ENCODE results near the gene ZBTB20.

DNA sequence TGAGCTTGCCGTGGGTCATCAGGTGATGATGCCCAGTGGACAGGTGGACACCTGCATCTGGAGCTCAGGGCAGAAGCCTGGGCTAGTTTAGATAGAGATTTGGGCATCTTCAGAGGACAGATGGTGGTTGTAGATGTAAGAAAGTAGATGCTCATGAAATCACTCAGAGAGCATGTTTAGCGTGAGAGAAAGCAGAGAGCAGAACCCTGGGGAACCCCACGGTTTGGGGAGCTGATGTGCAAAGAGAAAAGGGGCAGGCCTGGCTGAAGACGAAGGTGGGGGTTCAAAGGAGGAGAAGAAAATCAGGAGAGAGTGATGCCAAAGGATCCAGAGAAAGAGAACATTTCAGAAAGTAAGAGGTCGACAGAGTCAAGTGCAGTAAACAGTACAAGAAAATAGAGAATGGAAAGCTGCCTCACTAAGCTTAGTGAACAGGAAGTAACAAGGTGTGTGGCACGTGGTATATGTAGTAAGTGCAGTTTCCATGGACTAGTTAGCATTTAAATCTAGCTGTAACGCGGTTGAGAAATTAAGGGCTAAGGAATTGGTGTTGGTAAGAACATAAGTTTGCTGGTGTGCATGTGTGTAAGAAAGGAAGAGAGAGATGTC, 839.8 kb downstream of the ZBTB20 start:
- TF ChIP-seq, protein P1, sequence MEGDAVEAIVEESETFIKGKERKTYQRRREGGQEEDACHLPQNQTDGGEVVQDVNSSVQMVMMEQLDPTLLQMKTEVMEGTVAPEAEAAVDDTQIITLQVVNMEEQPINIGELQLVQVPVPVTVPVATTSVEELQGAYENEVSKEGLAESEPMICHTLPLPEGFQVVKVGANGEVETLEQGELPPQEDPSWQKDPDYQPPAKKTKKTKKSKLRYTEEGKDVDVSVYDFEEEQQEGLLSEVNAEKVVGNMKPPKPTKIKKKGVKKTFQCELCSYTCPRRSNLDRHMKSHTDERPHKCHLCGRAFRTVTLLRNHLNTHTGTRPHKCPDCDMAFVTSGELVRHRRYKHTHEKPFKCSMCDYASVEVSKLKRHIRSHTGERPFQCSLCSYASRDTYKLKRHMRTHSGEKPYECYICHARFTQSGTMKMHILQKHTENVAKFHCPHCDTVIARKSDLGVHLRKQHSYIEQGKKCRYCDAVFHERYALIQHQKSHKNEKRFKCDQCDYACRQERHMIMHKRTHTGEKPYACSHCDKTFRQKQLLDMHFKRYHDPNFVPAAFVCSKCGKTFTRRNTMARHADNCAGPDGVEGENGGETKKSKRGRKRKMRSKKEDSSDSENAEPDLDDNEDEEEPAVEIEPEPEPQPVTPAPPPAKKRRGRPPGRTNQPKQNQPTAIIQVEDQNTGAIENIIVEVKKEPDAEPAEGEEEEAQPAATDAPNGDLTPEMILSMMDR (IDR thresholded peaks at IDR 0.05; ENCODE audit: low read length) = no peak
- no peak for TF ChIP-seq EZH2 (optimal IDR thresholded peaks at IDR 0.05; ENCODE audit: low read depth, low read length)

Data from MM.1S (cell line).